ENCODE measurements around the gene CPN1.

DNA sequence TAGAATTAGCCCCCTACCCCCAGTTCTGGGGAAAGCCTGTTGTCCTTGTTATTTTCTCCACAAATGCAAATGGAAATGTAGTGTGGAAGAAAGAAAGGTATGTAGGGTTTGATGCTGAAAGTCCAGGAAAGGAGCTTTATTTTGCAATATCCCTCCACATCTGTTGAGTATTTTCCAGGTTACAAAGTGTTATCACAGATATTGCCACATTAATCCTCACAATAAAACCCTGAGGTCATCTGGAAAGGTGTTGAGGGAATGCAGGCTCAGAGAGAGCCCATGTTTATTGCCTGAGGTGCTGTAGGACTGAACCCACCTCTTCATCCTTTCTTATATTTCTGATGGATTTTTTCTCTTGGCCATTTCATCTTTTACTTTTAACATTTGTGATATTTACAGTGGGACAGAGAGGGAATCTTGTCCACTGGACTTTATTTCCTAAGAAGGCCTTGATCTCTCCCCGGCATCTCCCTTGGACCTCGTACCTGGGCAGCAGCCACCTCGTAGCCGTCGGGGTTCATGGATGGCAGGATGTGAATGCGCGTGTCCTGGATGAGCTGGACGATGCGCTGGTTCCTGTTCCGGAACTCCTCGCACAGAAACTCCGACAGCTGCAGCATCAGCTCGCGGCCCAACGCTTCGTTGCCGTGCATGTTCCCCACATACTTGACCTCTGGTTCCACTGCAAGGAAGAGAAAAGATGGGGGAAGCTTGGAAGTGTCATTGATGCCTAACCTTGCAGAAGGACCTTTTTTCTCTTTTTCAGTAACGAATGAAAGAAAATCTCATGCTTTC, 6.0 kb downstream of the CPN1 start:
- TF ChIP-seq, protein P1, sequence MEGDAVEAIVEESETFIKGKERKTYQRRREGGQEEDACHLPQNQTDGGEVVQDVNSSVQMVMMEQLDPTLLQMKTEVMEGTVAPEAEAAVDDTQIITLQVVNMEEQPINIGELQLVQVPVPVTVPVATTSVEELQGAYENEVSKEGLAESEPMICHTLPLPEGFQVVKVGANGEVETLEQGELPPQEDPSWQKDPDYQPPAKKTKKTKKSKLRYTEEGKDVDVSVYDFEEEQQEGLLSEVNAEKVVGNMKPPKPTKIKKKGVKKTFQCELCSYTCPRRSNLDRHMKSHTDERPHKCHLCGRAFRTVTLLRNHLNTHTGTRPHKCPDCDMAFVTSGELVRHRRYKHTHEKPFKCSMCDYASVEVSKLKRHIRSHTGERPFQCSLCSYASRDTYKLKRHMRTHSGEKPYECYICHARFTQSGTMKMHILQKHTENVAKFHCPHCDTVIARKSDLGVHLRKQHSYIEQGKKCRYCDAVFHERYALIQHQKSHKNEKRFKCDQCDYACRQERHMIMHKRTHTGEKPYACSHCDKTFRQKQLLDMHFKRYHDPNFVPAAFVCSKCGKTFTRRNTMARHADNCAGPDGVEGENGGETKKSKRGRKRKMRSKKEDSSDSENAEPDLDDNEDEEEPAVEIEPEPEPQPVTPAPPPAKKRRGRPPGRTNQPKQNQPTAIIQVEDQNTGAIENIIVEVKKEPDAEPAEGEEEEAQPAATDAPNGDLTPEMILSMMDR (IDR thresholded peaks at IDR 0.05; ENCODE audit: low read depth, low read length), result no peak
- TF ChIP-seq, protein P2, sequence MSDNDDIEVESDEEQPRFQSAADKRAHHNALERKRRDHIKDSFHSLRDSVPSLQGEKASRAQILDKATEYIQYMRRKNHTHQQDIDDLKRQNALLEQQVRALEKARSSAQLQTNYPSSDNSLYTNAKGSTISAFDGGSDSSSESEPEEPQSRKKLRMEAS (IDR thresholded peaks at IDR 0.05; ENCODE audit: low read depth, low read length), result no peak
- TF ChIP-seq MYC (IDR thresholded peaks at IDR 0.05; ENCODE audit: low read depth, low read length) (no peak), POLR2A (IDR thresholded peaks at IDR 0.05; ENCODE audit: extremely low read depth, insufficient read length) (no peak)

All from NB4 (cell line).